HG03039 (cell line): ENCODE results near the gene RAB15.

Experiments
- ATAC-seq: cut with Tn5 transposase; IDR thresholded peaks from one replicate; pipeline ENCODE4 v1.9.1; 2021; ENCODE audit warnings: mild to moderate bottlenecking, moderate library complexity; ENCODE audit not compliant: unreplicated experiment

The RAB15 gene

GRCh38 chr14:64990939-64991338 lies 18.8 kb upstream of the RAB15 start:
- no peak for ATAC-seq

- no peak for ATAC-seq
These were observed 18.2 kb upstream of the RAB15 start for GRCh38 chr14:64990296-64990695.

GRCh38 chr14:64987438-64987767 lies 15.3 kb upstream of the RAB15 start:
- no peak for ATAC-seq

- ATAC-seq, result peak; percentile 84
These were observed 14.7 kb upstream of the RAB15 start, which contains the start of gene FNTB for GRCh38 chr14:64986648-64987437. Gene FNTB (plus strand): TSS chr14:64986895. CDS start chr14:64986954, 59 bp downstream.

GRCh38 chr14:64983439-64984310 lies 11.5 kb upstream of the RAB15 start:
- ATAC-seq, result no peak

- ATAC-seq, result no peak
These were observed 7.4 kb upstream of the RAB15 start for GRCh38 chr14:64979336-64980074.

GRCh38 chr14:64974563-64974962 lies 2.4 kb upstream of the RAB15 start:
- ATAC-seq, result no peak

- no peak for ATAC-seq
These were observed 1.7 kb upstream of the RAB15 start for GRCh38 chr14:64973826-64974225.

- ATAC-seq, result no peak
These were observed 898 bp upstream of the RAB15 start for GRCh38 chr14:64973026-64973442.

GRCh38 chr14:64971491-64971942 lies 619 bp downstream of the RAB15 start:
- no peak for ATAC-seq

- no peak for ATAC-seq
These were observed 1.2 kb downstream of the RAB15 start for GRCh38 chr14:64970776-64971477.

- no peak for ATAC-seq
These were observed 2.1 kb downstream of the RAB15 start for GRCh38 chr14:64970041-64970440.

GRCh38 chr14:64968651-64969050 lies 3.5 kb downstream of the RAB15 start:
- ATAC-seq, result no peak

- ATAC-seq, result no peak
These were observed 4.0 kb downstream of the RAB15 start for GRCh38 chr14:64968167-64968566.

GRCh38 chr14:64966976-64967375 lies 5.2 kb downstream of the RAB15 start:
- no peak for ATAC-seq

- ATAC-seq, result no peak
These were observed 6.7 kb downstream of the RAB15 start for GRCh38 chr14:64965356-64966000.

- ATAC-seq, result no peak
These were observed 8.5 kb downstream of the RAB15 start for GRCh38 chr14:64963611-64964010.

GRCh38 chr14:64960762-64961276 lies 11.3 kb downstream of the RAB15 start:
- ATAC-seq, result no peak

GRCh38 chr14:64958743-64959142 lies 13.4 kb downstream of the RAB15 start:
- ATAC-seq, result no peak

- no peak for ATAC-seq
These were observed 13.9 kb downstream of the RAB15 start for GRCh38 chr14:64958201-64958600.
